OCI-LY1 (cell line): Measurements from ENCODE around the gene USP2.

ENCODE experiments used
- H2AFZ ChIP-seq: fragments of 200-600 bp; sonication (generic), shearing (Covaris generic); 2 replicates; pipeline ENCODE4 v1.6.0; 2014; ENCODE audit warnings: antibody characterized with exemption, mild to moderate bottlenecking, low read length
- H3F3A ChIP-seq: fragments of 200-600 bp; sonication (generic), shearing (Covaris generic); 2 replicates; pipeline ENCODE4 v1.6.0; 2014; ENCODE audit warnings: mild to moderate bottlenecking, antibody characterized with exemption, low read length, moderate library complexity; ENCODE audit not compliant: insufficient read depth
- H3K27ac ChIP-seq: fragments of 200-600 bp; sonication (generic); 2 replicates; pipeline ENCODE4 v1.5.1; 2014; ENCODE audit warnings: low read length, mixed run types, mild to moderate bottlenecking, low read depth; ENCODE audit not compliant: poor library complexity, severe bottlenecking
- H3K27me3 ChIP-seq: fragments of 200-600 bp; sonication (generic); 2 replicates; pipeline ENCODE4 v1.6.0; 2014; ENCODE audit warnings: antibody characterized with exemption, mild to moderate bottlenecking, low read length, moderate library complexity; ENCODE audit not compliant: insufficient read depth
- H3K36me3 ChIP-seq: fragments of 200-600 bp; sonication (generic); 2 replicates; pipeline ENCODE4 v1.6.1; 2014; ENCODE audit warnings: mild to moderate bottlenecking, antibody characterized with exemption, low read length, moderate library complexity, mixed read lengths; ENCODE audit not compliant: insufficient read depth
- H3K4me1 ChIP-seq: fragments of 200-600 bp; sonication (generic); 2 replicates; pipeline ENCODE4 v1.5.1; 2014; ENCODE audit warnings: mild to moderate bottlenecking, low read length, moderate library complexity; ENCODE audit not compliant: insufficient read depth, severe bottlenecking
- H3K4me2 ChIP-seq: fragments of 200-600 bp; sonication (generic), shearing (Covaris generic); 2 replicates; pipeline ENCODE4 v1.6.1; 2014; ENCODE audit warnings: low read length
- H3K4me3 ChIP-seq: fragments of 200-600 bp; sonication (generic); 2 replicates; pipeline ENCODE4 v1.5.1; 2014; ENCODE audit warnings: low read length, low read depth, mild to moderate bottlenecking, mixed read lengths; ENCODE audit not compliant: poor library complexity, severe bottlenecking
- H3K79me2 ChIP-seq: fragments of 200-600 bp; shearing (Covaris generic); 2 replicates; pipeline ENCODE4 v1.6.1; 2016; ENCODE audit warnings: mixed run types, low read length, mixed read lengths; ENCODE audit not compliant: insufficient read depth
- H3K9ac ChIP-seq: fragments of 200-600 bp; sonication (generic), shearing (Covaris generic); 2 replicates; pipeline ENCODE4 v1.6.1; 2014; ENCODE audit warnings: mild to moderate bottlenecking, low read length, mixed read lengths
- H3K9me2 ChIP-seq: fragments of 200-600 bp; sonication (generic), shearing (Covaris generic); 2 replicates; pipeline ENCODE4 v1.6.1; 2014; ENCODE audit warnings: low read depth, mild to moderate bottlenecking, low read length, mixed read lengths
- H3K9me3 ChIP-seq: fragments of 200-600 bp; shearing (Covaris generic); 2 replicates; pipeline ENCODE4 v1.6.1; 2014; ENCODE audit warnings: low read length, mixed read lengths
- H4K20me1 ChIP-seq: fragments of 200-600 bp; sonication (generic), shearing (Covaris generic); 2 replicates; pipeline ENCODE4 v1.6.0; 2016; ENCODE audit warnings: mild to moderate bottlenecking, low read length; ENCODE audit not compliant: insufficient read depth
- CTCF ChIP-seq: fragments of 200-600 bp; sonication (generic), shearing (Covaris generic); IDR thresholded peaks from 2 replicates; pipeline ENCODE4 v1.5.1; 2017; ENCODE audit warnings: mild to moderate bottlenecking, antibody characterized with exemption, low read length, moderate library complexity, mixed read lengths
- EZH2 ChIP-seq: fragments of 200-600 bp; sonication (generic), shearing (Covaris generic); IDR thresholded peaks from 2 replicates; pipeline ENCODE4 v1.8.0; 2017; ENCODE audit warnings: borderline replicate concordance, mixed run types, mild to moderate bottlenecking, antibody characterized with exemption, low read length, moderate library complexity, mixed read lengths

The USP2 gene

GRCh38 chr11:119415966-119416365 is 34.5 kb upstream of the USP2 start:
- Histone ChIP-seq H3K4me2 (no peak overlapping the region), H2AFZ (no peak overlapping the region), H3K4me1 (no peaks in the 10 kb centered on the region), H3K4me3 (no peak overlapping the region), H4K20me1 (no peaks in the 10 kb centered on the region), H3K9ac (no peak overlapping the region), H3F3A (no peaks in the 10 kb centered on the region), H3K9me2 (no peaks in the 10 kb centered on the region), H3K27me3 (no peaks in the 10 kb centered on the region), H3K9me3 (no peaks in the 10 kb centered on the region), H3K27ac (no peak overlapping the region), H3K36me3 (no peaks in the 10 kb centered on the region), H3K79me2 (no peaks in the 10 kb centered on the region)
- TF ChIP-seq EZH2 (no peak), CTCF (no peak)

- H3K27ac ChIP-seq = no peak overlapping the region
- no peak overlapping the region for H3K4me2 ChIP-seq
- no peaks in the 10 kb centered on the region for H3F3A ChIP-seq
- no peaks in the 10 kb centered on the region for H3K4me1 ChIP-seq
- no peaks in the 10 kb centered on the region for H3K9me2 ChIP-seq
- H3K36me3 ChIP-seq = no peaks in the 10 kb centered on the region
- H4K20me1 ChIP-seq = no peaks in the 10 kb centered on the region
- H3K79me2 ChIP-seq = no peaks in the 10 kb centered on the region
- H3K4me3 ChIP-seq = no peak overlapping the region
- no peak overlapping the region for H3K9ac ChIP-seq
- H2AFZ ChIP-seq = no peak overlapping the region
- TF ChIP-seq CTCF (no peak), EZH2 (no peak)
- H3K9me3 ChIP-seq = no peaks in the 10 kb centered on the region
- no peaks in the 10 kb centered on the region for H3K27me3 ChIP-seq
These were observed 34.0 kb upstream of the USP2 start for GRCh38 chr11:119415517-119415916.

- H3K27me3 ChIP-seq = no peaks in the 10 kb centered on the region
- H3F3A ChIP-seq = no peaks in the 10 kb centered on the region
- no peak overlapping the region for H3K4me3 ChIP-seq
- no peak overlapping the region for H3K9ac ChIP-seq
- no peaks in the 10 kb centered on the region for H3K9me2 ChIP-seq
- no peaks in the 10 kb centered on the region for H3K4me1 ChIP-seq
- no peaks in the 10 kb centered on the region for H3K9me3 ChIP-seq
- TF ChIP-seq EZH2 = no peak
- no peak for TF ChIP-seq CTCF
- H3K79me2 ChIP-seq = no peaks in the 10 kb centered on the region
- H2AFZ ChIP-seq = no peak overlapping the region
- H4K20me1 ChIP-seq = no peaks in the 10 kb centered on the region
- no peak overlapping the region for H3K4me2 ChIP-seq
- H3K36me3 ChIP-seq = no peaks in the 10 kb centered on the region
- H3K27ac ChIP-seq = no peak overlapping the region
These were observed 33.2 kb upstream of the USP2 start for GRCh38 chr11:119414734-119415133.
